Measurements from ENCODE around the gene SRGAP2B. TPM values are rescaled to one million over a fixed set of nuclear protein-coding genes. Genes with fewer than 3 reads are reported as not detected.
A peak's percentile ranks its signal among the peaks of the same experiment; 100 is the strongest.
"Not testable (repeated sequence)": the region's sequence is repeated elsewhere in the genome, so short reads cannot be mapped to it uniquely, and the experiment has no call there.

The SRGAP2B gene
- total RNA-seq, 3 donors from 2014 or later: 5.7 to 25.8 (median 10.6) TPM

GRCh38 chr1:145041519-145041918 lies 53.6 kb downstream of the SRGAP2B start:
- DNase-seq; intact Hi-C loops (cut with DNase I, micrococcal nuclease); H3K4me3 ChIP-seq; H3K36me3 ChIP-seq (ENCODE audit: low read depth); H3K9me3 ChIP-seq; H3K4me1 ChIP-seq (ENCODE audit: low read depth): not testable (repeated sequence)
- peak; percentile 33 for ATAC-seq

GRCh38 chr1:145036019-145036418 lies 59.1 kb downstream of the SRGAP2B start:
- ATAC-seq; DNase-seq; H3K4me3 ChIP-seq; H3K4me1 ChIP-seq (ENCODE audit: low read depth); intact Hi-C loops (cut with DNase I, micrococcal nuclease); H3K9me3 ChIP-seq; H3K36me3 ChIP-seq (ENCODE audit: low read depth): not testable (repeated sequence)

GRCh38 chr1:145033523-145033922 lies 61.6 kb downstream of the SRGAP2B start:
- H3K36me3 ChIP-seq (ENCODE audit: low read depth); intact Hi-C loops (cut with DNase I, micrococcal nuclease); DNase-seq; H3K4me3 ChIP-seq; H3K4me1 ChIP-seq (ENCODE audit: low read depth); H3K9me3 ChIP-seq; ATAC-seq: not testable (repeated sequence)

GRCh38 chr1:145027251-145027650 lies 67.9 kb downstream of the SRGAP2B start:
- H3K4me1 ChIP-seq (ENCODE audit: low read depth); intact Hi-C loops (cut with DNase I, micrococcal nuclease); ATAC-seq; H3K4me3 ChIP-seq; H3K36me3 ChIP-seq (ENCODE audit: low read depth); H3K9me3 ChIP-seq; DNase-seq: not testable (repeated sequence)

GRCh38 chr1:145025286-145025685 lies 69.8 kb downstream of the SRGAP2B start:
- ATAC-seq; intact Hi-C loops (cut with DNase I, micrococcal nuclease); H3K4me1 ChIP-seq (ENCODE audit: low read depth): not testable (repeated sequence)

GRCh38 chr1:145022259-145022658 lies 72.9 kb downstream of the SRGAP2B start:
- DNase-seq; ATAC-seq; H3K9me3 ChIP-seq; H3K4me1 ChIP-seq (ENCODE audit: low read depth); H3K4me3 ChIP-seq; H3K36me3 ChIP-seq (ENCODE audit: low read depth); intact Hi-C loops (cut with DNase I, micrococcal nuclease): not testable (repeated sequence)

More at GRCh38 chr1:145025286-145025685, 69.8 kb downstream of the SRGAP2B start:
- H3K9me3 ChIP-seq; DNase-seq; H3K36me3 ChIP-seq (ENCODE audit: low read depth); H3K4me3 ChIP-seq: not testable (repeated sequence)

- H3K9me3 ChIP-seq; H3K4me1 ChIP-seq (ENCODE audit: low read depth); ATAC-seq; H3K4me3 ChIP-seq; H3K36me3 ChIP-seq (ENCODE audit: low read depth); DNase-seq; intact Hi-C loops (cut with DNase I, micrococcal nuclease): not testable (repeated sequence)
Observed at GRCh38 chr1:145021749-145022148, 73.4 kb downstream of the SRGAP2B start.

GRCh38 chr1:145019709-145020108 lies 75.4 kb downstream of the SRGAP2B start:
- intact Hi-C loops (cut with DNase I, micrococcal nuclease); H3K4me3 ChIP-seq; DNase-seq; ATAC-seq; H3K4me1 ChIP-seq (ENCODE audit: low read depth); H3K36me3 ChIP-seq (ENCODE audit: low read depth); H3K9me3 ChIP-seq: not testable (repeated sequence)

GRCh38 chr1:145017725-145018124 lies 77.4 kb downstream of the SRGAP2B start:
- DNase-seq; H3K9me3 ChIP-seq; H3K4me1 ChIP-seq (ENCODE audit: low read depth); H3K4me3 ChIP-seq; intact Hi-C loops (cut with DNase I, micrococcal nuclease); H3K36me3 ChIP-seq (ENCODE audit: low read depth): not testable (repeated sequence)
- ATAC-seq: peak; percentile 41

GRCh38 chr1:145016492-145016862 lies 78.7 kb downstream of the SRGAP2B start:
- intact Hi-C loops (cut with DNase I, micrococcal nuclease); H3K36me3 ChIP-seq (ENCODE audit: low read depth); H3K4me1 ChIP-seq (ENCODE audit: low read depth); H3K4me3 ChIP-seq; H3K9me3 ChIP-seq; DNase-seq; ATAC-seq: not testable (repeated sequence)

GRCh38 chr1:145015744-145016491 lies 79.2 kb downstream of the SRGAP2B start:
- H3K4me1 ChIP-seq (ENCODE audit: low read depth); H3K4me3 ChIP-seq; DNase-seq; intact Hi-C loops (cut with DNase I, micrococcal nuclease); H3K9me3 ChIP-seq; H3K36me3 ChIP-seq (ENCODE audit: low read depth): not testable (repeated sequence)
- peak; percentile 55 for ATAC-seq

GRCh38 chr1:145013353-145013752 lies 81.8 kb downstream of the SRGAP2B start:
- H3K4me3 ChIP-seq; H3K4me1 ChIP-seq (ENCODE audit: low read depth); H3K36me3 ChIP-seq (ENCODE audit: low read depth); DNase-seq; ATAC-seq; H3K9me3 ChIP-seq; intact Hi-C loops (cut with DNase I, micrococcal nuclease): not testable (repeated sequence)

GRCh38 chr1:145011811-145012210 lies 83.3 kb downstream of the SRGAP2B start:
- H3K4me3 ChIP-seq; H3K4me1 ChIP-seq (ENCODE audit: low read depth); DNase-seq; H3K36me3 ChIP-seq (ENCODE audit: low read depth); intact Hi-C loops (cut with DNase I, micrococcal nuclease); H3K9me3 ChIP-seq; ATAC-seq: not testable (repeated sequence)

GRCh38 chr1:145010580-145010979 lies 84.5 kb downstream of the SRGAP2B start:
- intact Hi-C loops (cut with DNase I, micrococcal nuclease); H3K4me1 ChIP-seq (ENCODE audit: low read depth); DNase-seq; H3K9me3 ChIP-seq; H3K4me3 ChIP-seq; ATAC-seq; H3K36me3 ChIP-seq (ENCODE audit: low read depth): not testable (repeated sequence)

- H3K9me3 ChIP-seq; DNase-seq; H3K36me3 ChIP-seq (ENCODE audit: low read depth); intact Hi-C loops (cut with DNase I, micrococcal nuclease); H3K4me3 ChIP-seq; H3K4me1 ChIP-seq (ENCODE audit: low read depth): not testable (repeated sequence)
- ATAC-seq: peak; percentile 31
Observed at GRCh38 chr1:145009928-145010327, 85.2 kb downstream of the SRGAP2B start.

All from mucosa of descending colon (tissue), 3 donors.